ENCODE measurements around the gene BRINP1. TPM values are rescaled to one million over a fixed set of nuclear protein-coding genes. Genes with fewer than 3 reads are reported as not detected.

Gene BRINP1
- total and polyA plus RNA-seq, 10 of the 15 experiments (the other 5 are each of a cell fraction or from before 2014, with no cell fraction given): not detected

DNA sequence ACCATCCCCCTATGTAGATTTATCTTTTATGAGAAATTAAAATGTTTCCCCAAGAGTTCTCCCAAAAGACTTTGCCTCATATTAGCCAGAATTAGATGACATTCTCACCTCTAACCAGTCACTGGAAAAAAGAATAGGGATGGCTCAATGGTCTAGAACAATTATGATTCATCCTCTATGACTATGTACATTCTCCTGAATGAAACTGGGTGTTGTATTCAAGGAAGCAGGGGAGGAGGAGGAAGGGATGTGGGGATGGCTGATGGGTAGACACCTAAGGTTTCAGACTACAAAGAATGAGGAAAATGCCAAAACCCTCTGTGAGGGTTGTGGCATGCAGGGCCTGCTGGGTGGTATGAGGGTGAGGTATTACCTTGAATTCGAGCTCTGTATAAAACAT, 49.5 kb upstream of the BRINP1 start:
- Histone ChIP-seq H3K4me1 (ENCODE audit: control insufficient read depth, insufficient read depth, low read length) (no peaks in the 10 kb centered on the region), H3K9me3 (replicated peaks; ENCODE audit: control insufficient read depth, insufficient read depth, low read length) (no peaks in the 10 kb centered on the region), H3K4me2 (ENCODE audit: control insufficient read depth, insufficient read depth) (no peak overlapping the region), H3K27ac (ENCODE audit: control insufficient read depth, insufficient read depth) (no peak overlapping the region), H3K27me3 (replicated peaks in 1 of 2; ENCODE audit: control insufficient read depth in 2 of 2, insufficient read depth in 2 of 2, low read length in 1 of 2) (no peaks in the 10 kb centered on the region), H3K79me2 (ENCODE audit: control insufficient read depth, insufficient read depth, low read length) (no peaks in the 10 kb centered on the region), H3K4me3 (no peak overlapping the region), H3K9ac (ENCODE audit: control insufficient read depth, insufficient read depth, low read length) (no peak overlapping the region), H2AFZ (ENCODE audit: control insufficient read depth, low read depth, low read length) (no peak overlapping the region), H3K36me3 (ENCODE audit: control insufficient read depth in 2 of 2, insufficient read depth in 2 of 2, low read length in 1 of 2) (no peaks in the 10 kb centered on the region), H4K20me1 (ENCODE audit: control insufficient read depth, insufficient read depth) (no peaks in the 10 kb centered on the region)
- ChIA-PET POLR2A (no interaction called here), RAD21 (ENCODE audit: unreplicated experiment) (no interaction called here), SMC1A (ENCODE audit: uncharacterized antibody, unreplicated experiment) (no interaction called here), CTCF (no interaction called here)
- in situ Hi-C loops (cut with MboI) (no loop called here), intact Hi-C loops (cut with micrococcal nuclease; ENCODE audit: unreplicated experiment) (no loop called here)
- WGBS (ENCODE audit: insufficient coverage, insufficient replicate concordance, low lambda C conversion rate, missing lambda C conversion rate): 0% methylated on average over 1 of the region's 1 CpG
- TF ChIP-seq NFIC (IDR thresholded peaks at IDR 0.05; ENCODE audit: low read depth, low read length) (no peak), CBX3 (IDR thresholded peaks at IDR 0.05; ENCODE audit: borderline replicate concordance, low read depth) (no peak), MTA3 (IDR thresholded peaks at IDR 0.05; ENCODE audit: borderline replicate concordance, low read length) (no peak), POU2F2 (IDR thresholded peaks at IDR 0.05; ENCODE audit: borderline replicate concordance, low read depth, low read length) (no peak), NFYB (IDR thresholded peaks at IDR 0.05; ENCODE audit: insufficient read depth, low read depth, low read length) (no peak), NFYA (IDR thresholded peaks at IDR 0.05; ENCODE audit: borderline replicate concordance, low read depth, low read length) (no peak), RAD21 (IDR thresholded peaks at IDR 0.05; ENCODE audit: insufficient read depth, low read depth, low read length) (no peak), RELA (IDR thresholded peaks at IDR 0.05; ENCODE audit: borderline replicate concordance, partially characterized antibody) (no peak), EGR1 (IDR thresholded peaks at IDR 0.05; ENCODE audit: borderline replicate concordance in 1 of 2, low read depth in 2 of 2, low read length in 2 of 2) (no peak), JUND (IDR thresholded peaks at IDR 0.05; ENCODE audit: low read depth, low read length) (no peak), CBFB (IDR thresholded peaks at IDR 0.05; ENCODE audit: low read depth) (no peak), KAT2A (conservative IDR thresholded peaks at IDR 0.05; ENCODE audit: control insufficient read depth, low read depth, low read length) (no peak), KDM1A (IDR thresholded peaks at IDR 0.05; ENCODE audit: borderline replicate concordance) (no peak), BMI1 (IDR thresholded peaks at IDR 0.05; ENCODE audit: borderline replicate concordance) (no peak), TCF3 (IDR thresholded peaks at IDR 0.05; ENCODE audit: borderline replicate concordance, insufficient read depth, low read depth, low read length) (no peak), ZSCAN29 (IDR thresholded peaks at IDR 0.05) (no peak)
- TF ChIP-seq, protein P1, sequence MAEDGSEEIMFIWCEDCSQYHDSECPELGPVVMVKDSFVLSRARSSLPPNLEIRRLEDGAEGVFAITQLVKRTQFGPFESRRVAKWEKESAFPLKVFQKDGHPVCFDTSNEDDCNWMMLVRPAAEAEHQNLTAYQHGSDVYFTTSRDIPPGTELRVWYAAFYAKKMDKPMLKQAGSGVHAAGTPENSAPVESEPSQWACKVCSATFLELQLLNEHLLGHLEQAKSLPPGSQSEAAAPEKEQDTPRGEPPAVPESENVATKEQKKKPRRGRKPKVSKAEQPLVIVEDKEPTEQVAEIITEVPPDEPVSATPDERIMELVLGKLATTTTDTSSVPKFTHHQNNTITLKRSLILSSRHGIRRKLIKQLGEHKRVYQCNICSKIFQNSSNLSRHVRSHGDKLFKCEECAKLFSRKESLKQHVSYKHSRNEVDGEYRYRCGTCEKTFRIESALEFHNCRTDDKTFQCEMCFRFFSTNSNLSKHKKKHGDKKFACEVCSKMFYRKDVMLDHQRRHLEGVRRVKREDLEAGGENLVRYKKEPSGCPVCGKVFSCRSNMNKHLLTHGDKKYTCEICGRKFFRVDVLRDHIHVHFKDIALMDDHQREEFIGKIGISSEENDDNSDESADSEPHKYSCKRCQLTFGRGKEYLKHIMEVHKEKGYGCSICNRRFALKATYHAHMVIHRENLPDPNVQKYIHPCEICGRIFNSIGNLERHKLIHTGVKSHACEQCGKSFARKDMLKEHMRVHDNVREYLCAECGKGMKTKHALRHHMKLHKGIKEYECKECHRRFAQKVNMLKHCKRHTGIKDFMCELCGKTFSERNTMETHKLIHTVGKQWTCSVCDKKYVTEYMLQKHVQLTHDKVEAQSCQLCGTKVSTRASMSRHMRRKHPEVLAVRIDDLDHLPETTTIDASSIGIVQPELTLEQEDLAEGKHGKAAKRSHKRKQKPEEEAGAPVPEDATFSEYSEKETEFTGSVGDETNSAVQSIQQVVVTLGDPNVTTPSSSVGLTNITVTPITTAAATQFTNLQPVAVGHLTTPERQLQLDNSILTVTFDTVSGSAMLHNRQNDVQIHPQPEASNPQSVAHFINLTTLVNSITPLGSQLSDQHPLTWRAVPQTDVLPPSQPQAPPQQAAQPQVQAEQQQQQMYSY (CRISPR knock-in tag; IDR thresholded peaks at IDR 0.05): no peak
- TF ChIP-seq, protein P2, sequence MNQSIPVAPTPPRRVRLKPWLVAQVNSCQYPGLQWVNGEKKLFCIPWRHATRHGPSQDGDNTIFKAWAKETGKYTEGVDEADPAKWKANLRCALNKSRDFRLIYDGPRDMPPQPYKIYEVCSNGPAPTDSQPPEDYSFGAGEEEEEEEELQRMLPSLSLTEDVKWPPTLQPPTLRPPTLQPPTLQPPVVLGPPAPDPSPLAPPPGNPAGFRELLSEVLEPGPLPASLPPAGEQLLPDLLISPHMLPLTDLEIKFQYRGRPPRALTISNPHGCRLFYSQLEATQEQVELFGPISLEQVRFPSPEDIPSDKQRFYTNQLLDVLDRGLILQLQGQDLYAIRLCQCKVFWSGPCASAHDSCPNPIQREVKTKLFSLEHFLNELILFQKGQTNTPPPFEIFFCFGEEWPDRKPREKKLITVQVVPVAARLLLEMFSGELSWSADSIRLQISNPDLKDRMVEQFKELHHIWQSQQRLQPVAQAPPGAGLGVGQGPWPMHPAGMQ (IDR thresholded peaks at IDR 0.05; ENCODE audit: borderline replicate concordance): no peak
- TF ChIP-seq, protein P3, sequence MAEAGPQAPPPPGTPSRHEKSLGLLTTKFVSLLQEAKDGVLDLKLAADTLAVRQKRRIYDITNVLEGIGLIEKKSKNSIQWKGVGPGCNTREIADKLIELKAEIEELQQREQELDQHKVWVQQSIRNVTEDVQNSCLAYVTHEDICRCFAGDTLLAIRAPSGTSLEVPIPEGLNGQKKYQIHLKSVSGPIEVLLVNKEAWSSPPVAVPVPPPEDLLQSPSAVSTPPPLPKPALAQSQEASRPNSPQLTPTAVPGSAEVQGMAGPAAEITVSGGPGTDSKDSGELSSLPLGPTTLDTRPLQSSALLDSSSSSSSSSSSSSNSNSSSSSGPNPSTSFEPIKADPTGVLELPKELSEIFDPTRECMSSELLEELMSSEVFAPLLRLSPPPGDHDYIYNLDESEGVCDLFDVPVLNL (IDR thresholded peaks at IDR 0.05; ENCODE audit: low read depth, low read length): no peak
- no peak for DNase-seq (ENCODE audit: low read depth, low spot score)
- ATAC-seq: no peak
- no TSS peak for BruUV-seq (replicated peaks)
- no peak for FAIRE-seq

All from GM12878 (cell line).